ENCODE data around the gene FYN.

- TF ChIP-seq POLR2AphosphoS5 (IDR thresholded peaks at IDR 0.05; ENCODE audit: insufficient read depth in 1 of 2, low read depth in 1 of 2) (no peak), CTCF (IDR thresholded peaks at IDR 0.05) (no peak), POLR2A (IDR thresholded peaks at IDR 0.05) (no peak)
Measured at GRCh38 chr6:111718326-111718725, 154.9 kb downstream of the FYN start.

All from vagina (tissue), 2 donors.